Neural cell (in vitro differentiated cells): ENCODE data around the gene ITGA5. TPM values are rescaled to one million over a fixed set of nuclear protein-coding genes. Genes with fewer than 3 reads are reported as not detected.
A peak's percentile ranks its signal among the peaks of the same experiment; 100 is the strongest.

Experiments
- H2AFZ ChIP-seq: fragments of 200-600, 300-800 bp; sonication (generic), shearing (Covaris generic); 2 replicates; pipeline ENCODE4 v1.6.0; 2014; ENCODE audit warnings: low read depth, mild to moderate bottlenecking, antibody characterized with exemption, low read length, moderate library complexity
- H3F3A ChIP-seq: fragments of 200-600 bp; shearing (Covaris generic); 2 replicates; pipeline ENCODE4 v1.6.1; 2016; ENCODE audit warnings: mild to moderate bottlenecking, moderate library complexity, mixed read lengths, antibody characterized with exemption, low read length; ENCODE audit not compliant: insufficient read depth, poor library complexity, severe bottlenecking
- H3K27ac ChIP-seq: fragments of 200-600, 300-800 bp; sonication (generic), shearing (Covaris generic); 2 replicates; pipeline ENCODE4 v1.5.1; 2014; ENCODE audit warnings: mild to moderate bottlenecking, low read length, moderate library complexity
- H3K27me3 ChIP-seq: fragments of 300-800, 200-600 bp; sonication (generic), shearing (Covaris generic); 2 replicates; pipeline ENCODE4 v1.6.0; 2014; ENCODE audit warnings: mild to moderate bottlenecking, low read depth, low read length, moderate library complexity; ENCODE audit not compliant: insufficient read depth
- H3K36me3 ChIP-seq: fragments of 300-800, 200-600 bp; sonication (generic), shearing (Covaris generic); 2 replicates; pipeline ENCODE4 v1.5.1; 2014; ENCODE audit warnings: mild to moderate bottlenecking, antibody characterized with exemption, low read length, moderate library complexity; ENCODE audit not compliant: insufficient read depth
- H3K4me2 ChIP-seq: fragments of 300-800, 200-600 bp; sonication (generic), shearing (Covaris generic); 2 replicates; pipeline ENCODE4 v1.6.0; 2014; ENCODE audit warnings: mild to moderate bottlenecking, low read length
- H3K4me3 ChIP-seq: fragments of 300-800, 200-600 bp; sonication (generic), shearing (Covaris generic); 2 replicates; pipeline ENCODE4 v1.5.1; 2014; ENCODE audit warnings: mild to moderate bottlenecking, low read length, moderate library complexity
- H3K79me2 ChIP-seq: fragments of 200-600 bp; shearing (Covaris generic); replicated peaks from 2 replicates; pipeline ENCODE4 v1.6.0; 2014; ENCODE audit warnings: mild to moderate bottlenecking, low read length, moderate library complexity; ENCODE audit not compliant: insufficient read depth
- H3K9ac ChIP-seq: fragments of 300-800, 200-600 bp; sonication (generic), shearing (Covaris generic); 2 replicates; pipeline ENCODE4 v1.6.1; 2016; ENCODE audit warnings: mild to moderate bottlenecking, low read length, mixed read lengths
- H3K9me2 ChIP-seq: fragments of 200-600 bp; shearing (Covaris generic); 2 replicates; pipeline ENCODE4 v1.6.1; 2016; ENCODE audit warnings: mild to moderate bottlenecking, low read length, mixed read lengths; ENCODE audit not compliant: insufficient read depth
- H3K9me3 ChIP-seq: fragments of 200-600, 300-800 bp; sonication (generic), shearing (Covaris generic); 2 replicates; pipeline ENCODE4 v1.6.1; 2016; ENCODE audit warnings: mild to moderate bottlenecking, mixed run types, low read length, moderate library complexity, mixed read lengths
- H4K20me1 ChIP-seq: fragments of 200-600 bp; shearing (Covaris generic); 2 replicates; pipeline ENCODE4 v1.6.1; 2016; ENCODE audit warnings: mild to moderate bottlenecking, mixed run types; ENCODE audit not compliant: insufficient read depth
- EP300 ChIP-seq: fragments of 450-650 bp; conservative IDR thresholded peaks from 2 replicates; pipeline ENCODE4 v1.6.1; 2014; ENCODE audit warnings: antibody characterized with exemption, mild to moderate bottlenecking, moderate library complexity; ENCODE audit not compliant: poor library complexity, severe bottlenecking
- EZH2 ChIP-seq: fragments of 200-600, 300-800 bp; shearing (Covaris generic), sonication (generic); IDR thresholded peaks from 2 replicates; pipeline ENCODE4 v1.6.1; 2014; ENCODE audit warnings: antibody characterized with exemption, low read length, borderline replicate concordance, mild to moderate bottlenecking; ENCODE audit not compliant: insufficient read depth, poor library complexity, severe bottlenecking
- MXI1 ChIP-seq: fragments of 450-650 bp; conservative IDR thresholded peaks from 2 replicates; pipeline ENCODE4 v1.6.1; 2014; ENCODE audit warnings: antibody characterized with exemption, mild to moderate bottlenecking; ENCODE audit not compliant: poor library complexity, severe bottlenecking
- POLR2AphosphoS5 ChIP-seq: IDR thresholded peaks from 2 replicates; pipeline ENCODE4 v1.6.1; 2012
- RAD21 ChIP-seq: fragments of 450-650 bp; conservative IDR thresholded peaks from 2 replicates; pipeline ENCODE4 v1.6.1; 2014; ENCODE audit warnings: antibody characterized with exemption, mild to moderate bottlenecking, moderate library complexity
- REST ChIP-seq: IDR thresholded peaks from 2 replicates; pipeline ENCODE4 v1.6.1; 2012; ENCODE audit warnings: borderline replicate concordance
- SMC3 ChIP-seq: fragments of 450-650 bp; conservative IDR thresholded peaks from 2 replicates; pipeline ENCODE4 v1.6.1; 2014; ENCODE audit warnings: antibody characterized with exemption, mild to moderate bottlenecking, moderate library complexity; ENCODE audit not compliant: poor library complexity
- TAF1 ChIP-seq: IDR thresholded peaks from 2 replicates; pipeline ENCODE4 v1.6.1; 2012; ENCODE audit warnings: low read depth
- polyA plus RNA-seq: library from polyadenylated mRNA; depleted of rRNA; stranded (reverse); fragments of >200 nt; gene quantifications from 2 replicates; pipeline ENCODE4 v1.2.3, GENCODE V29; 2014
- TF ChIP-seq, protein P1 (sequence below): fragments of 450-650 bp; IDR thresholded peaks from 2 replicates; pipeline ENCODE4 v1.5.1; 2014; ENCODE audit warnings: antibody characterized with exemption, mild to moderate bottlenecking, moderate library complexity; ENCODE audit not compliant: poor library complexity, severe bottlenecking

ITGA5 gene
- polyA plus RNA-seq, 1 donor from 2014 or later: not detected

DNA sequence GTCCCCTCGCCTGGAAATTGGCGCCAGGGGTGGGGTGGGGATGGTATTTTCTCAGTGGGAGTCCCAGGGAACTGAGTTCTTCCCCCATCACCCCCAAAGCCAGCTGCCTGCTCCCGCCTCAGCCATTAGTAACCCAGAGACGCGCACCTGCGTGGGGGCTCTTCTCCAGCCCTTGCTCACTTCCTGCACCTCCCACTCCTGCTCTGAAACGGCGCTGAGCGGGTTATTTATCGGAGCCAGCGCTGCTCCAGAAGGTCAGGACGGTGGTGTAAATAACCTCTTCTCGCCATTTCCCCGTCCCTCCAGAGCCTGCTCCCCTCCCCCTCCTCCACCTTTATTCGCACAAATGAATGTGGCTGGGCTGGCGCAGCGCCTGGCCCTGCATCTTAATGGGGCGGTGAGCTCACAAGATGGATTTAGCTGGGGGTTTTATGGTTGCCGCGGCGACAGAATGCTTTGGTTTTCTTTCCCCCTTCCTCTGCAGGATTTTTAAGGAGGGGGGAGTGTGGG is 67.0 kb downstream of the ITGA5 start:
- H3K4me2 ChIP-seq: peak overlapping the region; percentile 98
- H3K4me3 ChIP-seq: peak overlapping the region; percentile 64
- peak overlapping the region; percentile 58 for H2AFZ ChIP-seq
- no peaks in the 10 kb centered on the region for H3K27me3 ChIP-seq
- peaks cover 3% of the 10 kb centered on the region for H3F3A ChIP-seq
- peaks cover 3% of the 10 kb centered on the region for H3K79me2 ChIP-seq
- H3K9me2 ChIP-seq: no peaks in the 10 kb centered on the region
- no peaks in the 10 kb centered on the region for H3K9me3 ChIP-seq
- peak overlapping the region; percentile 88 for H3K9ac ChIP-seq
- no peaks in the 10 kb centered on the region for H4K20me1 ChIP-seq
- H3K36me3 ChIP-seq: no peaks in the 10 kb centered on the region
- peak overlapping the region; percentile 99 for H3K27ac ChIP-seq
- TF ChIP-seq, protein P1, sequence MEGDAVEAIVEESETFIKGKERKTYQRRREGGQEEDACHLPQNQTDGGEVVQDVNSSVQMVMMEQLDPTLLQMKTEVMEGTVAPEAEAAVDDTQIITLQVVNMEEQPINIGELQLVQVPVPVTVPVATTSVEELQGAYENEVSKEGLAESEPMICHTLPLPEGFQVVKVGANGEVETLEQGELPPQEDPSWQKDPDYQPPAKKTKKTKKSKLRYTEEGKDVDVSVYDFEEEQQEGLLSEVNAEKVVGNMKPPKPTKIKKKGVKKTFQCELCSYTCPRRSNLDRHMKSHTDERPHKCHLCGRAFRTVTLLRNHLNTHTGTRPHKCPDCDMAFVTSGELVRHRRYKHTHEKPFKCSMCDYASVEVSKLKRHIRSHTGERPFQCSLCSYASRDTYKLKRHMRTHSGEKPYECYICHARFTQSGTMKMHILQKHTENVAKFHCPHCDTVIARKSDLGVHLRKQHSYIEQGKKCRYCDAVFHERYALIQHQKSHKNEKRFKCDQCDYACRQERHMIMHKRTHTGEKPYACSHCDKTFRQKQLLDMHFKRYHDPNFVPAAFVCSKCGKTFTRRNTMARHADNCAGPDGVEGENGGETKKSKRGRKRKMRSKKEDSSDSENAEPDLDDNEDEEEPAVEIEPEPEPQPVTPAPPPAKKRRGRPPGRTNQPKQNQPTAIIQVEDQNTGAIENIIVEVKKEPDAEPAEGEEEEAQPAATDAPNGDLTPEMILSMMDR: no peak
- TF ChIP-seq SMC3 (peak; percentile 38), EZH2 (no peak), RAD21 (peak; percentile 47), REST (peak; percentile 92), EP300 (peak; percentile 70), POLR2AphosphoS5 (peak; percentile 85), MXI1 (peak; percentile 13), TAF1 (peak; percentile 59)

DNA sequence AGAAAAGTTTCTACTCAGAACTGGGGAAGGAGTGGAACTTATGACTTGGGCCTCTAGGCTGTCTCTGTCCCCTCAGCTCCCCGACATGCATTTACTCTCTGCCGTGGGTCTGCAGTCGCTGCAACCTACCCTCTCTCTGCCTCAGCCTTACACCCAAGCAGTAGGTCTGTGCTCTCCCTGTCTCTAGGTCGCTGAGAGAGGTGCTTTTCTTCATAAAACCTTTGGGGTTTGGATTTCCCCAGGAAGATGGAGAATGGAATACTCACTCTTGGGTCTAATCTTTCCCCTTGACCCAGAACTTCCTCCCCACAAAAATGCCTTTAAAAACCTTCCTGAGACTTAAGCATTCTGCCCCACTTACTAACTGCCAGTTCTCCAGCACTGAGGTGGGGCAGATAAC is 67.7 kb downstream of the ITGA5 start:
- Histone ChIP-seq H3K4me3 (peak overlapping the region; percentile 64), H3K36me3 (no peaks in the 10 kb centered on the region)

More for the DNA sequence above, 67.7 kb downstream of the ITGA5 start:
- Histone ChIP-seq H3F3A (peaks cover 3% of the 10 kb centered on the region), H3K27me3 (no peaks in the 10 kb centered on the region), H4K20me1 (no peaks in the 10 kb centered on the region), H2AFZ (peak overlapping the region; percentile 58), H3K9me2 (no peaks in the 10 kb centered on the region), H3K9me3 (no peaks in the 10 kb centered on the region), H3K9ac (peak overlapping the region; percentile 88), H3K27ac (peak overlapping the region; percentile 99), H3K79me2 (no peaks in the 10 kb centered on the region), H3K4me2 (peak overlapping the region; percentile 98)
- TF ChIP-seq RAD21 (no peak), EP300 (no peak), POLR2AphosphoS5 (no peak), EZH2 (no peak), MXI1 (no peak)
